ENCODE results near the gene CMSS1.

The CMSS1 gene

DNA sequence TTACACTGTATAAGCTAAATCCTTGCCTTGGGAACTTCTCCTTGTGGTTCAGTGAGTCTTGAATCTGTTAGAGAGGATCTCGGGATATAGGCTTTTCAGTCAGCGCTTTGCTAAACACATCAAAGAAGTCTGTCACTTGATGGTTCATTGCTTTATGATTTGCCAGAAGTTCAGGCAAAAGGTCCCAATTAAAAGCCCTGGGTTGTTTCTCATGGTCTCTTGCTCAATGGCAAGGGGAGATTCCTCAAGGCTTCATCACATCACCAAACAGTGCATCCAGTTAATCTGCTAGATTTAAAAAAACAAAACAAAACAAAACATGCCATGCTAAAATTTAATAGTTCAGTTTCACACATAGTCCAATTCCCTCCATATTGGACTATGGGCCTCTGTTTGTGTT is 181.9 kb downstream of the CMSS1 start:
- DNase-seq (ENCODE audit: low read depth) = no peak

DNA sequence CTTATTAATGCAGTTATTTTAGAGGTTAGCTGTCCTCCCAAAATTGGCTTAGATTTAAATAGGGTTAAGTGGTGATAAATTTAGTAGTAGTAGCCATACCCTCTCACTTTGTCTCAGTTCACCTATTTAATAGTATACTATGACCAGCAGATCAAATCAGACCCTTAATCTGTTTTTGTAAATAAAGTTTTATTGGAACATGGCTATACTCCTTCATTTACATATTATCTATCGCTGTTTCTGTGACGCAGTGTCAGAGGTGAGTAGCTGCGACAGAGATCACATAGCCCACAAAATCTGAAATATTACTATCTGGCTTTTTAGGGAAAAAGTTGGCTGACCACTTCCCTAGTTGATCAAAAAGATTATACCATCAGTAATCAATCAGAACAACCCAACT is 183.4 kb downstream of the CMSS1 start:
- no peak for DNase-seq (ENCODE audit: low read depth)

GRCh38 chr3:100001526-100002270 is 184.0 kb downstream of the CMSS1 start:
- DNase-seq (ENCODE audit: low read depth) = no peak

DNA sequence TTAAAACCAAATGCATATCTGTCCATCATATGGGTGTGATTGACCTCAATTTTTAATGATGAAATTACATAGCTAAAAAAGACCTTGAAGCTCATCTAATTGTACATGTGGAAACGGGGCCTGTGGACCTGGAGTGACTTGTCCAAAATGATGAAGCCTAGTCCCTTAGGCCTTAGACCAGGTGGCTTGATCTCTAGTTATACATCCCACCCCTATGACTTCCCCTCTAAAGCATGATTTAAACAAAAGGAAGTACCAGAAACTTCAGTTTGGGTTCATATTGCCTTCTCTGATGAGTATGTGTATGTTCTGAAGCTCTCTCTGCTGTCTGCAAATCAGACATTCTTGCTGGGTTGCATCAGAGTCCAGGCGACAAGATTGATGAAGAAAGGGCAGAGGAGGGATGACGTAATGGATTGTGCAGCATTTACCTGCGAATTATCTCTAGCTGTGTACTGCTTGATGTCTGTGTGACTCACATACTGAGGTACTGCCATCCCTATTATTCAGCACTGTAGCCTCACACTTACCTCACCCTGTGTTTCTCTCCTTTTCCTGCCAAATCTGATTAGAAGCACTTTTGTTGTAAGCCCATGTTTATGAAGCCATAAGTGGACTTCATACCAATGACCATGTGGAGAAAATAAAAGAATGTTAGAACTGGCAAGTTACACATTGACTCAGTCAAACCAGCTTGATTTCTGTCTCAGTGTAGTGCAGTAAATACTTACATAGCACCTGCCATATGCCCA is 185.1 kb downstream of the CMSS1 start:
- no peak for DNase-seq (ENCODE audit: low read depth)

DNA sequence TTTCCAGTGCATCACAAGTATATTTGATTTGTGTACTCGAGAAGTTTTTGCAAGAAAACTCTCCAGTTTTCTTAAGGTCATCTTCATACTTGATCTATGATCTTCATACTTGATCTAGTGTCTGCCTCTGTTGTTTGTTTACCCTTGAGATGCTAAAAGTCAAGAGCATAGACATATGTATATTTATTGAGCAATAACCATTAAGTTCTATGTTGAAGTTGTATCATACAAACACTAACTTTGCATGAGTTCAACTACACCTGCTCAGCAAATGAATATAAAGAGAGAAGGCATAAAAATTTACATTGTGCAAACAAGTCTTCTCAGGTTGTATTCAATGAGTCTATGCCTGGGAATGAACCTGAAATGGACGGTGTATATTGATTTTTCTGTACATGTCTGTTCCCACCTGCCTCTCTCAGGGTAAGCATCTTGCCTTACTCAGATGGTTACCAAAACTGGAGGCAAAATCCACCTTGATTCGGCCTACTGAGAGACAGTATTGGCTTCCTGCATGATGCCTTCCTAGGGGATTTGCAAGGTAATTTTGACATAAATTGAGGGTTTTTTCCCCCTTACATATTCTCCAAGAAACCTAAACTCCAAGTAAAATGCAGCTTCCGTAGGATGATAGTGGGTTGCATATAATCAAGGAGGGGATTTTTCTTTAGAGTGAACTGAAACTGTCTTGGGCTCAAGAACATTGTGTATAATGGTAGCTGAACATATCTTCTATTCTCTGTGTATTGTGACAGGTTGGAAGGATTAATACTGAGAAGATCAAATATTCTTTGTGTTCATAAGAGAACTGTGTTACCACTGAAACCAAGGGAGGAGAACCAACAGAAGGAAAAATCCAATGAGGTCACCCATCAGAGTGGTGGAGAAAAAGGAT is 186.2 kb downstream of the CMSS1 start:
- DNase-seq (ENCODE audit: low read depth) = no peak

- DNase-seq (ENCODE audit: low read depth) = no peak
These were observed 187.3 kb downstream of the CMSS1 start for GRCh38 chr3:100004931-100005330.

- DNase-seq (ENCODE audit: low read depth) = no peak
These were observed 188.2 kb downstream of the CMSS1 start for GRCh38 chr3:100005665-100006393.

- no peak for DNase-seq (ENCODE audit: low read depth)
These were observed 189.1 kb downstream of the CMSS1 start for GRCh38 chr3:100006570-100007271.

DNA sequence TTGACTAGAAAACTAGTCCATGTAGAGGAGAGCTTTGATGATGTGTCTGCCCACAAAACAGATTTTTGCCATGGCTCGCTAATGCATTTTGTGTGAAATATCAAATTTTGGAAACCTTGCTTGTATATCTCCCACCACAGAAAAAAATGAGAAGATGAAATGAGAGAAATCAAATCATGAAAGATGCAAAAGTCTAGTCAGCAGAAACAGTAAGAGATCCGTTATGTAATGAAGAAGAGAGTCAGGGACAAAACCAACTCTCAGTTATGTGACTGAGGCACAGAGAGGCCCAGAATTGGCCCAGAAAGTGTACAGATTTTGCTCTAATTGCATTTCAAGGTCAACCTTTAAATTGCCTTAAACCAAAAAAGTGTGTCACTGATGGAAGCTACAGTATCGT is 189.7 kb downstream of the CMSS1 start:
- no peak for DNase-seq (ENCODE audit: low read depth)

GRCh38 chr3:100008081-100008698 is 190.5 kb downstream of the CMSS1 start:
- DNase-seq (ENCODE audit: low read depth) = no peak

GRCh38 chr3:100009276-100010086 is 191.8 kb downstream of the CMSS1 start:
- DNase-seq (ENCODE audit: low read depth) = no peak

- DNase-seq (ENCODE audit: low read depth) = no peak
These were observed 192.4 kb downstream of the CMSS1 start for GRCh38 chr3:100010087-100010417.

DNA sequence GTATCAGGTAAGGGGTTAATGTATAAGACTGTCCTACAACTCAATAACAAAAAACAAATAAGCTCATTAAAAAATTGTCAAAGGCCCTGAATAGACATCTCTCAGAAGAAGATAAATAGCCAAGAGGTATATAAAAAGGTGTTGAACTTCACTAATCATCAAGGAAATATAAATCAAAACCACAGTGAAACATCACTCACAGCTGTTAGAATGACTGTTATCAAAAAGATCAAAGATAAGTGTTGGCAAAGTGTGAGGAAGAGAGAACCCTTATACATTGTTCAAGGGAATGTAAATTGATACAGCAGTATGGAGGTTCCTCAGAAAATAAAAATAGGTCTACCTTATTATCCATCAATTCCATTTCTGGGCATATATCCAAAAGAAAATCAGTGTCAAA is 201.1 kb downstream of the CMSS1 start:
- no peak for DNase-seq (ENCODE audit: low read depth)

GRCh38 chr3:100019719-100020118 is 202.1 kb downstream of the CMSS1 start:
- DNase-seq (ENCODE audit: low read depth) = no peak

GRCh38 chr3:100020876-100021644 is 203.4 kb downstream of the CMSS1 start:
- no peak for DNase-seq (ENCODE audit: low read depth)

- no peak for DNase-seq (ENCODE audit: low read depth)
These were observed 204.8 kb downstream of the CMSS1 start for GRCh38 chr3:100022506-100022905.

GRCh38 chr3:100023150-100023549 is 205.5 kb downstream of the CMSS1 start:
- DNase-seq (ENCODE audit: low read depth) = no peak

DNA sequence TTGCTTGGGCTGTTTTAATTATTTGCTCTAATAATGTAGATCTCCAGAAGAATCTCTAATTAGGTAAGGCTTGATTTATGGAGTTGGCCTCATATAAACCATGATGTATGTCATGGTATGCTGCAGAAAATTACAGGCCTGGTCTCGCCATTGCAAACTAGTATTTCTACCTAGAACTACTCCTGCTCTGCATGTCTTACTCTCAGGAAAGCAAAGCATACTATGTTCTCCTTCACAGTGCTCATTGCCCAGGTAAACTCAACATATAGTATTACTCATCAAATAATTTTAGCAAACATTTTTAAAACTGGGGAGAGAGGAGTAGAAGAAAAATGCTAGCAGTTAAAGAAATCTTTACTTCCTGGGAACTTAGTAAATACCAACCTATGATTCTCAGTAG is 205.9 kb downstream of the CMSS1 start:
- DNase-seq (ENCODE audit: low read depth) = no peak
